ENCODE data around the gene NTM.

NTM gene

GRCh38 chr11:131681920-131682319 is 311.5 kb downstream of the NTM start:
- H3K9me3 ChIP-seq (ENCODE audit: low read length), result no peaks in the 10 kb centered on the region
- H3K9me2 ChIP-seq (ENCODE audit: low read depth, low read length), result no peaks in the 10 kb centered on the region
- no peak overlapping the region for H3K4me3 ChIP-seq (ENCODE audit: low read depth, low read length, poor library complexity, severe bottlenecking)
- H3K27me3 ChIP-seq (ENCODE audit: insufficient read depth, low read length), result no peaks in the 10 kb centered on the region
- no peaks in the 10 kb centered on the region for H3K36me3 ChIP-seq (ENCODE audit: insufficient read depth, low read length)
- H2AFZ ChIP-seq (ENCODE audit: low read length), result no peak overlapping the region
- H3K4me1 ChIP-seq (ENCODE audit: insufficient read depth, low read length, severe bottlenecking), result no peaks in the 10 kb centered on the region
- H3K4me2 ChIP-seq (ENCODE audit: low read length), result no peak overlapping the region
- no peaks in the 10 kb centered on the region for H3F3A ChIP-seq (ENCODE audit: insufficient read depth, low read length)
- no peaks in the 10 kb centered on the region for H3K79me2 ChIP-seq (ENCODE audit: insufficient read depth, low read length)
- no peak overlapping the region for H3K9ac ChIP-seq (ENCODE audit: low read length)
- no peak overlapping the region for H3K27ac ChIP-seq (ENCODE audit: low read depth, low read length, poor library complexity, severe bottlenecking)
- no peaks in the 10 kb centered on the region for H4K20me1 ChIP-seq (ENCODE audit: insufficient read depth, low read length)
- no peak for TF ChIP-seq EZH2 (IDR thresholded peaks at IDR 0.05; ENCODE audit: borderline replicate concordance, low read length)
- TF ChIP-seq, protein P1, sequence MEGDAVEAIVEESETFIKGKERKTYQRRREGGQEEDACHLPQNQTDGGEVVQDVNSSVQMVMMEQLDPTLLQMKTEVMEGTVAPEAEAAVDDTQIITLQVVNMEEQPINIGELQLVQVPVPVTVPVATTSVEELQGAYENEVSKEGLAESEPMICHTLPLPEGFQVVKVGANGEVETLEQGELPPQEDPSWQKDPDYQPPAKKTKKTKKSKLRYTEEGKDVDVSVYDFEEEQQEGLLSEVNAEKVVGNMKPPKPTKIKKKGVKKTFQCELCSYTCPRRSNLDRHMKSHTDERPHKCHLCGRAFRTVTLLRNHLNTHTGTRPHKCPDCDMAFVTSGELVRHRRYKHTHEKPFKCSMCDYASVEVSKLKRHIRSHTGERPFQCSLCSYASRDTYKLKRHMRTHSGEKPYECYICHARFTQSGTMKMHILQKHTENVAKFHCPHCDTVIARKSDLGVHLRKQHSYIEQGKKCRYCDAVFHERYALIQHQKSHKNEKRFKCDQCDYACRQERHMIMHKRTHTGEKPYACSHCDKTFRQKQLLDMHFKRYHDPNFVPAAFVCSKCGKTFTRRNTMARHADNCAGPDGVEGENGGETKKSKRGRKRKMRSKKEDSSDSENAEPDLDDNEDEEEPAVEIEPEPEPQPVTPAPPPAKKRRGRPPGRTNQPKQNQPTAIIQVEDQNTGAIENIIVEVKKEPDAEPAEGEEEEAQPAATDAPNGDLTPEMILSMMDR (IDR thresholded peaks at IDR 0.05; ENCODE audit: low read length), result no peak

DNA sequence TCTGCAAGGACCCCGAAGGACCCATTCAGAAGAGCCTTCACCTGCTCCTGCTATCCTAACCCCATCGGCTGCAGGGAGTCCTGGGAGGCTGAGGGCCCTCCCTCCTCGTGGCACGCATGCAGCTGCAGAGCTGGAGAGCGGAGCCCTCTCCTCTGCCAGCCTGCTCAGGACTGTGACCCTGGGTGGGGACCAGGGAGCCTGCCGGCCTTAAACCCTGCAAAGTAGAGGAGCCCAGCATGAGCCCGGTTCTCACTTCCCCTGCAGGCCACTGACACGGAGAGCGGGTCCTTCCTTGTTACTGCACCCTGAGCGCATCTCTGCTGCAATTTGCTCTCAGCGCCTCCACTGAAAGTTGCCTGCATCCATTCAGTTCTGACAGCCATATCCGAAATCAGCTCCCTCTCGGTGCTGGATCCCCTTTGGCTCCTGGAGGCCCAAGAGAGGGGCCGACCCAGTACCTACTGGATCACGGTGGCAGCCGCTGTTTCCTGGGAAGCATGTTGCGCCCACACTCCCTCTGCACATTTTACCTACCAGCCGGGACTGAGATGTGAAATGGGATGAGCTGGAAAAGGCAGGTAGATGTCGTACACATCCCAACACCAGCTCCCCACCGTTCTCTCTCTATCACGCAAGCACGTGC is 312.1 kb downstream of the NTM start:
- H2AFZ ChIP-seq (ENCODE audit: low read length), result no peak overlapping the region
- TF ChIP-seq, protein P1 (IDR thresholded peaks at IDR 0.05; ENCODE audit: low read length), result no peak
- no peak for TF ChIP-seq EZH2 (IDR thresholded peaks at IDR 0.05; ENCODE audit: borderline replicate concordance, low read length)
- H3K9ac ChIP-seq (ENCODE audit: low read length), result no peak overlapping the region
- no peak overlapping the region for H3K27ac ChIP-seq (ENCODE audit: low read depth, low read length, poor library complexity, severe bottlenecking)
- no peaks in the 10 kb centered on the region for H3K9me3 ChIP-seq (ENCODE audit: low read length)
- H3F3A ChIP-seq (ENCODE audit: insufficient read depth, low read length), result no peaks in the 10 kb centered on the region
- H3K4me2 ChIP-seq (ENCODE audit: low read length), result no peak overlapping the region
- no peaks in the 10 kb centered on the region for H3K36me3 ChIP-seq (ENCODE audit: insufficient read depth, low read length)
- no peaks in the 10 kb centered on the region for H4K20me1 ChIP-seq (ENCODE audit: insufficient read depth, low read length)
- no peaks in the 10 kb centered on the region for H3K4me1 ChIP-seq (ENCODE audit: insufficient read depth, low read length, severe bottlenecking)
- no peak overlapping the region for H3K4me3 ChIP-seq (ENCODE audit: low read depth, low read length, poor library complexity, severe bottlenecking)
- no peaks in the 10 kb centered on the region for H3K9me2 ChIP-seq (ENCODE audit: low read depth, low read length)
- no peaks in the 10 kb centered on the region for H3K79me2 ChIP-seq (ENCODE audit: insufficient read depth, low read length)
- no peaks in the 10 kb centered on the region for H3K27me3 ChIP-seq (ENCODE audit: insufficient read depth, low read length)

DNA sequence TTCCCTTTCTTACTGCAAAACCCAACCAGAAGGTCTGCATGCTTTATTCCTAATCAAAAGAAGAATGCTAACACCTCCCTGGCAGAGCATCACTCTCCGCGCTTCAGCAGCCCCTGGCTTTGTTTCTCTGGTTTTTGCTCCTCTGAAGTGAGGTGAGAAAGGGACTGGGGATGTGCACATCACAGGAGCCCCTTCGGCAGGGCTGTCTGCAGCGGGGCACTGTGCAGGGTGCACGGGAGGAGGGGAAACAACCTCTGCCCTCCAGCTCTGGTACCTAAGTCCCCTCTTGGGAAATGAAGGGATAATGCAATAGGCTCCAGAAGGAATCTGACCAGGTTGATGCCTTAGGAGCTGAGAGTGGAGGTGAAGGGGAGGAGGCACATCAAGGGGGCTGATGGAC is 312.7 kb downstream of the NTM start:
- no peaks in the 10 kb centered on the region for H3K36me3 ChIP-seq (ENCODE audit: insufficient read depth, low read length)
- no peak overlapping the region for H3K27ac ChIP-seq (ENCODE audit: low read depth, low read length, poor library complexity, severe bottlenecking)
- H3K4me2 ChIP-seq (ENCODE audit: low read length), result no peak overlapping the region
- H2AFZ ChIP-seq (ENCODE audit: low read length), result no peak overlapping the region
- no peaks in the 10 kb centered on the region for H3K4me1 ChIP-seq (ENCODE audit: insufficient read depth, low read length, severe bottlenecking)
- H4K20me1 ChIP-seq (ENCODE audit: insufficient read depth, low read length), result no peaks in the 10 kb centered on the region
- no peak overlapping the region for H3K4me3 ChIP-seq (ENCODE audit: low read depth, low read length, poor library complexity, severe bottlenecking)
- H3K9ac ChIP-seq (ENCODE audit: low read length), result no peak overlapping the region
- no peaks in the 10 kb centered on the region for H3K9me3 ChIP-seq (ENCODE audit: low read length)
- no peaks in the 10 kb centered on the region for H3K27me3 ChIP-seq (ENCODE audit: insufficient read depth, low read length)
- no peaks in the 10 kb centered on the region for H3F3A ChIP-seq (ENCODE audit: insufficient read depth, low read length)
- no peaks in the 10 kb centered on the region for H3K79me2 ChIP-seq (ENCODE audit: insufficient read depth, low read length)
- H3K9me2 ChIP-seq (ENCODE audit: low read depth, low read length), result no peaks in the 10 kb centered on the region
- TF ChIP-seq, protein P1 (IDR thresholded peaks at IDR 0.05; ENCODE audit: low read length), result no peak
- TF ChIP-seq EZH2 (IDR thresholded peaks at IDR 0.05; ENCODE audit: borderline replicate concordance, low read length), result no peak

All from OCI-LY1 (cell line).